ENCODE measurements around the gene OR5M10.

The OR5M10 gene

GRCh38 chr11:56543739-56544138 is 33.8 kb downstream of the OR5M10 start:
- H3K4me3 ChIP-seq (ENCODE audit: low read depth, low read length) = no peak overlapping the region
- TF ChIP-seq CTCF (IDR thresholded peaks at IDR 0.05; ENCODE audit: insufficient read depth, low read depth, low read length, missing control alignments) = no peak
- no peak for DNase-seq (ENCODE audit: low read depth)

- DNase-seq (ENCODE audit: low read depth) = no peak
- no peak for TF ChIP-seq CTCF (IDR thresholded peaks at IDR 0.05; ENCODE audit: insufficient read depth, low read depth, low read length, missing control alignments)
- H3K4me3 ChIP-seq (ENCODE audit: low read depth, low read length) = no peak within 1 kb of the TSS
Measured at GRCh38 chr11:56543157-56543556, 34.4 kb downstream of the OR5M10 start, which contains the start of gene OR5M11. OR5M11 (minus strand) TSS chr11:56543257; CDS start chr11:56543257, 0 bp downstream.

GRCh38 chr11:56533054-56533740 is 44.3 kb downstream of the OR5M10 start:
- H3K4me3 ChIP-seq (ENCODE audit: low read depth, low read length) = no peak overlapping the region
- no peak for TF ChIP-seq CTCF (IDR thresholded peaks at IDR 0.05; ENCODE audit: insufficient read depth, low read depth, low read length, missing control alignments)
- no peak for DNase-seq (ENCODE audit: low read depth)

- no peak for DNase-seq (ENCODE audit: low read depth)
- H3K4me3 ChIP-seq (ENCODE audit: low read depth, low read length) = no peak overlapping the region
- no peak for TF ChIP-seq CTCF (IDR thresholded peaks at IDR 0.05; ENCODE audit: insufficient read depth, low read depth, low read length, missing control alignments)
Measured at GRCh38 chr11:56531856-56532255, 45.7 kb downstream of the OR5M10 start.
